OCI-LY1 (cell line): ENCODE results near the gene RSPH1.

Experiments
- H2AFZ ChIP-seq: fragments of 200-600 bp; sonication (generic), shearing (Covaris generic); 2 replicates; pipeline ENCODE4 v1.6.0; 2014; ENCODE audit warnings: antibody characterized with exemption, mild to moderate bottlenecking, low read length
- H3F3A ChIP-seq: fragments of 200-600 bp; sonication (generic), shearing (Covaris generic); 2 replicates; pipeline ENCODE4 v1.6.0; 2014; ENCODE audit warnings: mild to moderate bottlenecking, antibody characterized with exemption, low read length, moderate library complexity; ENCODE audit not compliant: insufficient read depth
- H3K27ac ChIP-seq: fragments of 200-600 bp; sonication (generic); 2 replicates; pipeline ENCODE4 v1.5.1; 2014; ENCODE audit warnings: low read length, mixed run types, mild to moderate bottlenecking, low read depth; ENCODE audit not compliant: poor library complexity, severe bottlenecking
- H3K27me3 ChIP-seq: fragments of 200-600 bp; sonication (generic); 2 replicates; pipeline ENCODE4 v1.6.0; 2014; ENCODE audit warnings: antibody characterized with exemption, mild to moderate bottlenecking, low read length, moderate library complexity; ENCODE audit not compliant: insufficient read depth
- H3K36me3 ChIP-seq: fragments of 200-600 bp; sonication (generic); 2 replicates; pipeline ENCODE4 v1.6.1; 2014; ENCODE audit warnings: mild to moderate bottlenecking, antibody characterized with exemption, low read length, moderate library complexity, mixed read lengths; ENCODE audit not compliant: insufficient read depth
- H3K4me1 ChIP-seq: fragments of 200-600 bp; sonication (generic); 2 replicates; pipeline ENCODE4 v1.5.1; 2014; ENCODE audit warnings: mild to moderate bottlenecking, low read length, moderate library complexity; ENCODE audit not compliant: insufficient read depth, severe bottlenecking
- H3K4me2 ChIP-seq: fragments of 200-600 bp; sonication (generic), shearing (Covaris generic); 2 replicates; pipeline ENCODE4 v1.6.1; 2014; ENCODE audit warnings: low read length
- H3K4me3 ChIP-seq: fragments of 200-600 bp; sonication (generic); 2 replicates; pipeline ENCODE4 v1.5.1; 2014; ENCODE audit warnings: low read length, low read depth, mild to moderate bottlenecking, mixed read lengths; ENCODE audit not compliant: poor library complexity, severe bottlenecking
- H3K79me2 ChIP-seq: fragments of 200-600 bp; shearing (Covaris generic); 2 replicates; pipeline ENCODE4 v1.6.1; 2016; ENCODE audit warnings: mixed run types, low read length, mixed read lengths; ENCODE audit not compliant: insufficient read depth
- H3K9ac ChIP-seq: fragments of 200-600 bp; sonication (generic), shearing (Covaris generic); 2 replicates; pipeline ENCODE4 v1.6.1; 2014; ENCODE audit warnings: mild to moderate bottlenecking, low read length, mixed read lengths
- H3K9me2 ChIP-seq: fragments of 200-600 bp; sonication (generic), shearing (Covaris generic); 2 replicates; pipeline ENCODE4 v1.6.1; 2014; ENCODE audit warnings: low read depth, mild to moderate bottlenecking, low read length, mixed read lengths
- H3K9me3 ChIP-seq: fragments of 200-600 bp; shearing (Covaris generic); 2 replicates; pipeline ENCODE4 v1.6.1; 2014; ENCODE audit warnings: low read length, mixed read lengths
- H4K20me1 ChIP-seq: fragments of 200-600 bp; sonication (generic), shearing (Covaris generic); 2 replicates; pipeline ENCODE4 v1.6.0; 2016; ENCODE audit warnings: mild to moderate bottlenecking, low read length; ENCODE audit not compliant: insufficient read depth
- CTCF ChIP-seq: fragments of 200-600 bp; sonication (generic), shearing (Covaris generic); IDR thresholded peaks from 2 replicates; pipeline ENCODE4 v1.5.1; 2017; ENCODE audit warnings: mild to moderate bottlenecking, antibody characterized with exemption, low read length, moderate library complexity, mixed read lengths
- EZH2 ChIP-seq: fragments of 200-600 bp; sonication (generic), shearing (Covaris generic); IDR thresholded peaks from 2 replicates; pipeline ENCODE4 v1.8.0; 2017; ENCODE audit warnings: borderline replicate concordance, mixed run types, mild to moderate bottlenecking, antibody characterized with exemption, low read length, moderate library complexity, mixed read lengths

RSPH1 gene

GRCh38 chr21:42439284-42440186 lies 56.5 kb downstream of the RSPH1 start:
- Histone ChIP-seq H4K20me1 (no peaks in the 10 kb centered on the region), H3K79me2 (no peaks in the 10 kb centered on the region), H3K27me3 (peaks cover 14% of the 10 kb centered on the region; the same call in 1 of the 2 replicates), H3K4me1 (no peaks in the 10 kb centered on the region), H3K9me3 (no peaks in the 10 kb centered on the region; the same call in 1 of the 2 replicates), H3K36me3 (no peaks in the 10 kb centered on the region), H3K9ac (no peak overlapping the region), H3F3A (no peaks in the 10 kb centered on the region), H3K27ac (no peak overlapping the region), H2AFZ (no peak overlapping the region), H3K9me2 (no peaks in the 10 kb centered on the region), H3K4me2 (no peak overlapping the region), H3K4me3 (no peak overlapping the region)
- no peak for TF ChIP-seq EZH2

GRCh38 chr21:42438316-42439205 lies 57.5 kb downstream of the RSPH1 start:
- H3K27me3 ChIP-seq, result peaks cover 14% of the 10 kb centered on the region; the same call in 1 of the 2 replicates
- no peak overlapping the region for H2AFZ ChIP-seq
- no peak overlapping the region for H3K27ac ChIP-seq
- no peaks in the 10 kb centered on the region for H4K20me1 ChIP-seq
- no peaks in the 10 kb centered on the region for H3K9me2 ChIP-seq
- H3K4me3 ChIP-seq, result no peak overlapping the region
- H3K79me2 ChIP-seq, result no peaks in the 10 kb centered on the region
- no peaks in the 10 kb centered on the region for H3F3A ChIP-seq
- no peaks in the 10 kb centered on the region for H3K4me1 ChIP-seq
- H3K4me2 ChIP-seq, result no peak overlapping the region
- no peak for TF ChIP-seq CTCF
- no peak for TF ChIP-seq EZH2
- H3K9ac ChIP-seq, result no peak overlapping the region
- no peaks in the 10 kb centered on the region; the same call in 1 of the 2 replicates for H3K9me3 ChIP-seq
- no peaks in the 10 kb centered on the region for H3K36me3 ChIP-seq

- no peaks in the 10 kb centered on the region for H4K20me1 ChIP-seq
- no peak overlapping the region for H3K4me2 ChIP-seq
- no peaks in the 10 kb centered on the region for H3K36me3 ChIP-seq
- no peak overlapping the region for H3K27ac ChIP-seq
- no peak overlapping the region for H3K9ac ChIP-seq
- H3K9me2 ChIP-seq, result no peaks in the 10 kb centered on the region
- no peaks in the 10 kb centered on the region for H3F3A ChIP-seq
- peaks cover 20% of the 10 kb centered on the region; the same call in 1 of the 2 replicates for H3K27me3 ChIP-seq
- TF ChIP-seq EZH2 (no peak), CTCF (no peak)
- H3K9me3 ChIP-seq, result peaks cover 2% of the 10 kb centered on the region
- no peak overlapping the region for H2AFZ ChIP-seq
- no peaks in the 10 kb centered on the region for H3K79me2 ChIP-seq
- H3K4me1 ChIP-seq, result no peaks in the 10 kb centered on the region
- H3K4me3 ChIP-seq, result no peak overlapping the region
Observed at GRCh38 chr21:42437786-42438185, 58.2 kb downstream of the RSPH1 start.
